IPS-18a (cell line): ENCODE measurements around the gene SYT15.

Experiments
- H3K27ac ChIP-seq: one replicate; pipeline ENCODE4 v1.5.1; 2013; ENCODE audit warnings: low read length
- H3K27me3 ChIP-seq: one replicate; pipeline ENCODE4 v1.6.1; 2013; ENCODE audit warnings: mild to moderate bottlenecking, low read length; ENCODE audit not compliant: control insufficient read depth, insufficient read depth
- H3K36me3 ChIP-seq: one replicate; pipeline ENCODE4 v1.6.1; 2013; ENCODE audit warnings: low read depth, low read length; ENCODE audit not compliant: control insufficient read depth
- H3K4me1 ChIP-seq: one replicate; pipeline ENCODE4 v1.6.1; 2013; ENCODE audit warnings: low read depth, low read length; ENCODE audit not compliant: control insufficient read depth
- H3K4me3 ChIP-seq: one replicate; pipeline ENCODE4 v1.5.1; 2013; ENCODE audit warnings: low read length
- H3K9ac ChIP-seq: one replicate; pipeline ENCODE4 v1.6.1; 2013; ENCODE audit warnings: mild to moderate bottlenecking, low read length, moderate library complexity
- H3K9me3 ChIP-seq: one replicate; pipeline ENCODE4 v1.6.1; 2013; ENCODE audit warnings: low read depth, low read length; ENCODE audit not compliant: control insufficient read depth

Gene SYT15

DNA sequence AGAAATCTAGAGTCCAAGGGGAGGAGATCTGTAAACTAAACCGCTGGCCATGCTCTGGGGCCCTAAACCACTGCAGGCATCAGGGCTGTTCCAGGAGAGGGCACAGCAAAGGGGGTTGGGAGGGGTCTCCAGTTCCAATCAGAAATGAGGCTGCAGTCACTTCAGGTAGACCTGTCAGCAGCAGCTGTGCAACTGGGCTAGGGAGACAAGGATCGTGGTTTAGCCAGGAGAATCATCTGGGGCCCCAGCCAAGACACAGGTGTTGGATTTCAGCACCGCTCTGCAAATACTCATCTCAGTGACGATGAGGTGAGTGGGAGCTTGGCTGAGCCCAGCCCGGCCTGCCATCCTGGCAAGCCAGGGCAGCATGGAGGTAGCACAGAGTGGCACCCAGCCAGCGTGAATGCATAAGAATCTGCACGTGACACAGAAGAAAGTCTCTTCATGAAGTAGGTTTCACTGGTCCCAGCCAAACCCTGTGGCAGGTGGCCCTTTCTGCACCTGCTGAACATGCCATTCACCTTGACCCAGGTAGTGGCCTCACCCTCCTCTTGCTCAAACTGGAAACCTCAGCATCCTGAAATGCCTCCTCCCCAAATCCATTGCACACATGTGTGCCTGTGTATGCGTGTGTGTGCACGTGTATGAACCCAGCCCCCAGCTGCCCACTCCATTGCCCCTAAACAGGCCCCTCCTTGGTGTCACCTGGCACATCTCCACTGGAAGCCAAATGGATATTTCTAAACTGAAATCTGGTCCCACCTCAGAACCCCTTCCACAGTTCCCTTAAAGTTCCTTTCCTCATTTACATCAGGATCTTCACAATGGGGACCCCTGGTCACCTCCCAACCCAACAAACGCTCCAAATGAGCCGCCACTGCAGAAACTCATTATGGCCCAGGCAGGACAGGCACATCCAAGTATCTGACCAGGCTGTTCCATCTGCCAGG lies 32.1 kb upstream of the SYT15 start:
- no peaks in the 10 kb centered on the region for H3K27me3 ChIP-seq
- H3K9ac ChIP-seq, result no peak overlapping the region
- peaks cover 15% of the 10 kb centered on the region for H3K36me3 ChIP-seq
- no peaks in the 10 kb centered on the region for H3K9me3 ChIP-seq
- H3K27ac ChIP-seq, result no peak overlapping the region
- H3K4me3 ChIP-seq, result no peak overlapping the region
- peaks cover 3% of the 10 kb centered on the region for H3K4me1 ChIP-seq

GRCh38 chr10:46547541-46548497 lies 31.1 kb upstream of the SYT15 start:
- no peaks in the 10 kb centered on the region for H3K4me1 ChIP-seq
- H3K4me3 ChIP-seq, result no peak overlapping the region
- H3K36me3 ChIP-seq, result peaks cover 15% of the 10 kb centered on the region
- H3K9ac ChIP-seq, result no peak overlapping the region
- H3K27ac ChIP-seq, result no peak overlapping the region
- no peaks in the 10 kb centered on the region for H3K9me3 ChIP-seq
- H3K27me3 ChIP-seq, result no peaks in the 10 kb centered on the region

GRCh38 chr10:46548498-46549090 lies 30.3 kb upstream of the SYT15 start:
- Histone ChIP-seq H3K9me3 (no peaks in the 10 kb centered on the region), H3K4me1 (no peaks in the 10 kb centered on the region), H3K9ac (no peak overlapping the region), H3K36me3 (peaks cover 18% of the 10 kb centered on the region), H3K27ac (no peak overlapping the region), H3K27me3 (no peaks in the 10 kb centered on the region), H3K4me3 (no peak overlapping the region)

DNA sequence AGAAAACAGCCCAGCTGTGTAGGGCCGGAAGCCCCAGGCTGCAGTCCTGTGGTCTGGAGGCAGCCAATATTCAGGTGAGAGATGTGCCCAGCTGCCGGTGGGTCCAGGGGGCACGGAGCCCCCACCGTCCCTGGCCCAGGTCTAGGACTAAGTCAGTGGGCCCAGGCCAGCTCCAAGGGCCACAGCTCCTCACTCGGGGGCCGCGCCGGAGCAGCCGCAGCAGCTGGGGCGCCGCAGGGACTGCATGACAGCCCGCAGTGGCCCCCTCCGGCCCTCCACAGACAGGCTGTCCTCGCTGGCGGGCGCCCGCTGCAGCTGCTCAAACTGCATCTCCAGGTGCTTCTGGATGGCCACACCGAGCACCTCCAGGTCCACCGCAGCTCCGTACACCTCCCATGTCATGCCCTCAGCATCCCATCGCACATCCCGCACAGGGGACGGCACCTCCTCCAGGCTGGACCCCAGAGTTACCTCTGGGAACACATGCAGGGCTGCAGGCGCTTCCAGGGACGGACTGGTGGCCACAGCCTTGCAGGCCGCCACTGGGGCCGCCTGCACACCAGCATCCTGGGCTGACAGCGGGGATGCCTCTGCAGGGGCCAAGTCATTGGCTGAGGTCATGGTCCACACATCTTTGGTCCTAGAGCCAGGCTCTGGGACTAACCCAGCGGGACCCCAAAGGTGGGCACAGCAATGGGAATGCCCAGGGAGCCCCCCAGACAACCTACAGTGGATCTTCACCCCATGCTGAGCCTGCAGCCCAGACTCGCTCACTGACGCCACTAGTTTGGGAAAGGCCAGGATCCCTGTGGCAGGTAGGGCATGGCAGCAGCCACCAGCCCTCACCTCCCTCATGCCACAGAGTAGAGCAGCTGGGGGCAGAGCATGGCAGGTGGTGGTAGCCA lies 29.5 kb upstream of the SYT15 start:
- Histone ChIP-seq H3K9ac (no peak overlapping the region), H3K9me3 (no peaks in the 10 kb centered on the region), H3K27ac (no peak overlapping the region), H3K4me1 (no peaks in the 10 kb centered on the region), H3K27me3 (no peaks in the 10 kb centered on the region), H3K36me3 (peaks cover 22% of the 10 kb centered on the region), H3K4me3 (no peak overlapping the region)

DNA sequence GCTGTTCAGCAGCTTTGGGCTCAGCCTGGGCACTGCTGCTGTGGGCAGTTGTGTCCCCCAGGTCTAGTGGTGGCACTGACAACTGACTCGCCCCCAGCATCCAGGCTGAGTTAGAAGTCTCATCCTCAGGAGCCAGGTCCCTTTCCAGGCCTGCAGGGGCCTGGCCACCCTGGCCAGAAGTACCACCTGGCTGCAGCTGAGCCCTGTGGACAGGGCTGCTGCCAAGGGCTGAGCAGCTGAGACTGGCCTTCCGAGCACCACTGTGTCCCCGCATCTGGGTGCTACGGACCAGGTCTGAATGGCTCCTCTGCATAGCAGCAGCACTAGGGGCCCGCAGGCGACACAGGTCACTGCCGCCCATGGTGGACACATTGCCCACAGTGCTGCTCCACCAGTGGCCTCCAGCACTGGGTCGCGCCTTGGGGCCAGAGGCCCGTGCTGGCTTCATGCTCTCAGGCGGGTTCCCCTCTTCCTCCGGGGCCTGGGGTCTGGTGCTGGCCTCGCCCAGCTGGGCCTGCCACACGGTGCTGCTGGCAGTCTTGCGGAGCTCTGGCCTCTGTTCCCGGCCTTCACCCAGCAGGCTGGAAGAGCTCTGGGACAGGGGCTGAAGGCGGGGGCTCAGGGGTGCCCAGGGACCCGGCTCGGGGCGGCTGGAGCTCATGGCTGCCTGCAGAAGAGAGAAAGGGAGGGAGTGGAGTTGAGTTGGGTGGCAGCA lies 28.7 kb upstream of the SYT15 start:
- H3K27ac ChIP-seq, result no peak overlapping the region
- peaks cover 22% of the 10 kb centered on the region for H3K36me3 ChIP-seq
- H3K9ac ChIP-seq, result no peak overlapping the region
- no peaks in the 10 kb centered on the region for H3K27me3 ChIP-seq
- no peaks in the 10 kb centered on the region for H3K9me3 ChIP-seq
- peaks cover 2% of the 10 kb centered on the region for H3K4me1 ChIP-seq
- no peak overlapping the region for H3K4me3 ChIP-seq

DNA sequence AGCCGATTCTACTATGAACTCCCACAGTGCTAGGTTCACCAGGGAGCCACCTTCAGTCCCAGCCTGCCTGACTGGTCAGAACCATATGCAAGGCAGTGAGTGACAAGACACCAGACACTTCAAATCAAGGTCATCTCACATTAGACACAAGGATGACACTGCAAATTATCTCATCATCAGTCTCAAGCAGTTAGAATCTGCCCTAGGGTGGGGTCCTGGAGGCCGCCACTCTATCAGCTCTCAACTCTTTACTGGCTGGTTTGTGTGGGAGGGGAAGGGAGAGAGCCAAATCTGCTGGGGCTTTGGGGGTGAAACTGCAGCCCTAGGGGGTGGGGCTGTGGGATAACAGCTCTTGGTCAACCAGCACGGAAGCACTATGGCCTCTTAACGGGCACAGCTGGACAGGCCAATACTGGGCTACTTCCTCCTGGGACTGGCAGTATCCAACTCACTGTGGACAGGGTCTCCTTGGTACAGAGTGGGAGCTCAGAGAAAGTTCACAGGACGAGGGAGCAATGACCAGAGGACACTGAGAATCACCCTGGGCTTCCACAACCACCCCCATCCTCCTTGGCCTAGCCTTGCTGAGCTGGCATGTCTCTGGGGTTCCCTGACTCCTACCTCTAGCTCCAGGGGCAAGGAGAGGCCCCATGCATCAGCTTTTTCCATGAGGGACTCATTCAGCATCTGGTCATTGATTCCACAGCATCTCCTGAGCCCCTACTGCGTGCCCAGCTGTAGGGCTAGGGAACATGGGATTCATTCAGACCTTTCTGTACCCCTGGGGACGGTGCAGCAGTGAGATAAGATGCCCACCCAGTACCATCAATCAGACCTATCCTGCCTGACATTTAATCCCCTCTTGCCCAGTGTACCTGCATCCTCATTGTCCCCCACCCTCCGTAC lies 27.9 kb upstream of the SYT15 start:
- Histone ChIP-seq H3K27ac (no peak overlapping the region), H3K36me3 (peaks cover 22% of the 10 kb centered on the region), H3K4me3 (no peak overlapping the region), H3K4me1 (peaks cover 8% of the 10 kb centered on the region), H3K9me3 (no peaks in the 10 kb centered on the region), H3K9ac (no peak overlapping the region), H3K27me3 (no peaks in the 10 kb centered on the region)

DNA sequence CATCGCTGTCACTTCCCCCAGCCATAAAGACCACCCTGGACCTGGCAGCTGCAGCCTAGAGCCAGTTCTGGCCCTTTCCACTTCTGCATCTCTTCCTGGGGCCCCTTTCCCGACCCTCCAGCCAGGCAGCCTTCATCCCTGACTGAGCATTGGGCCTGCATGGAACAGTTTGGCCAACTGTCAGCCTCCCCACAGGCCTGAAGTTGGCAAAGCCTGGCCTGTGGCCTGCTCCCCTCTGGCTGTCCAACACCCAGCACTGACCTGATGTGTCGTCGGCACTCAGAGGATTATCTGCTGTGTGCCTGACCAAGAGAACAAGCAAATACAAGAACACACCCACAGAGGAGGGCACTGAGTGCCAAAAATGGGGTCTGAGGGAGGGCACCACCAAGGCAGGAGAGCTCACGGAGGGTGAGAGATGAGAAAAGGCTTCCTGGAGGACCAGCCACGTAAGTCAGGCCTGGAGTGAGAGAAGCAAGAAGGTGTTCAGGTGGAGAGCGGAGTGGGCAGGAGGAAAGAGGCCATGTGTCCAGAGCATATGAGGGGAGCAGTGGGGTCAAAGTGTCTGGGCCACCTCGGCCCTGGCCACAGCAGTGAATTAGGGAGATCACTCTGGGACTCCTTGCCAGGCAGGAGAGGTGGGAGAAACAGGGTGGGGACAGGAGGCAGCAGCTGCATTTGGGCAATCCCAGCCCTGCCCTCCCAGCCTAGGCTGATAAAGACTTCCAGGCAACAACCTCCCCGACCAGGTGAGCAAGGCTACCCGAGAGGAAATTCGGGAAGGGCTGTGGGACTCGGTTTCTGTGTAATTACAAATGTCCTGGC lies 27.0 kb upstream of the SYT15 start:
- H3K4me1 ChIP-seq, result peaks cover 8% of the 10 kb centered on the region
- H3K9ac ChIP-seq, result no peak overlapping the region
- H3K4me3 ChIP-seq, result no peak overlapping the region
- H3K27me3 ChIP-seq, result no peaks in the 10 kb centered on the region
- H3K27ac ChIP-seq, result no peak overlapping the region
- H3K9me3 ChIP-seq, result no peaks in the 10 kb centered on the region
- peaks cover 22% of the 10 kb centered on the region for H3K36me3 ChIP-seq

GRCh38 chr10:46552526-46553237 lies 26.2 kb upstream of the SYT15 start:
- Histone ChIP-seq H3K9ac (no peak overlapping the region), H3K9me3 (no peaks in the 10 kb centered on the region), H3K4me1 (peaks cover 11% of the 10 kb centered on the region), H3K36me3 (peaks cover 22% of the 10 kb centered on the region), H3K4me3 (no peak overlapping the region), H3K27ac (no peak overlapping the region), H3K27me3 (peaks cover 3% of the 10 kb centered on the region)
